GM12878 (cell line): Measurements from ENCODE around the gene OR2C3. TPM values are rescaled to one million over a fixed set of nuclear protein-coding genes. Genes with fewer than 3 reads are reported as not detected.

Experiments
- ATAC-seq: fragments of 200-7000 bp; cut with Tn5 transposase; 3 replicates; pipeline ENCODE4 v1.9.1; 2020; ENCODE audit warnings: mild to moderate bottlenecking, moderate library complexity
- BruUV-seq: library from RNA; stranded (reverse); fragments of 400-500 nt; replicated peaks from 2 replicates; lab custom pipeline; 2021; lab: Mats Ljungman, UMichigan
- CTCF ChIA-PET: fragments of 300-600 bp; sonication (Branson Sonifier 250); formaldehyde crosslinking; extraction: SDS; loops from one replicate; lab custom pipeline; 2021; ENCODE audit warnings: inconsistent platforms; lab: Yijun Ruan, JAX
- POLR2A ChIA-PET: fragments of 350-600 bp; formaldehyde crosslinking; extraction: SDS; loops from one replicate; lab custom pipeline; 2021; ENCODE audit warnings: inconsistent platforms; lab: Charles Lee
- RAD21 ChIA-PET: fragments of 300-600 bp; sonication (Branson Sonifier 250); formaldehyde crosslinking; loops from one replicate; lab custom pipeline; 2023; ENCODE audit warnings: antibody characterized with exemption; ENCODE audit not compliant: unreplicated experiment; lab: Charles Lee
- SMC1A ChIA-PET: fragments of 300-600 bp; sonication (Branson Sonifier 250); formaldehyde crosslinking; loops from one replicate; lab custom pipeline; 2023; ENCODE audit not compliant: unreplicated experiment, uncharacterized antibody; lab: Charles Lee
- DNase-seq: peaks from one replicate; pipeline ENCODE4 v3.0.0-alpha.2; 2011; ENCODE audit warnings: low read depth, low spot score
- FAIRE-seq: peaks from 3 replicates; lab custom pipeline; 2011; peaks lifted over from hg19 to GRCh38; lab: Jason Lieb, UNC
- H2AFZ ChIP-seq: 2 replicates; pipeline ENCODE4 v1.6.0; 2011; ENCODE audit warnings: low read depth, low read length, control low read depth; ENCODE audit not compliant: control insufficient read depth
- H3K27ac ChIP-seq: 2 replicates; pipeline ENCODE4 v1.5.1; 2011; ENCODE audit warnings: control low read depth; ENCODE audit not compliant: control insufficient read depth, insufficient read depth
- H3K27me3 ChIP-seq, 2 experiments: replicated peaks in 1 of 2; 2 replicates each; pipeline versions ENCODE4 v1.6.0 to v1.6.1; 2011; ENCODE audit warnings: low read length in 1 of 2; ENCODE audit not compliant: control insufficient read depth in 2 of 2, insufficient read depth in 2 of 2
- H3K36me3 ChIP-seq, 2 experiments: 2 replicates each; pipeline ENCODE4 v1.5.1; 2011; ENCODE audit warnings: low read length in 1 of 2; ENCODE audit not compliant: control insufficient read depth in 2 of 2, insufficient read depth in 2 of 2
- H3K4me1 ChIP-seq: 2 replicates; pipeline ENCODE4 v1.6.1; 2011; ENCODE audit warnings: mild to moderate bottlenecking, low read length, moderate library complexity, mixed read lengths; ENCODE audit not compliant: control insufficient read depth, insufficient read depth
- H3K4me2 ChIP-seq: 2 replicates; pipeline ENCODE4 v1.6.0; 2011; ENCODE audit warnings: control low read depth; ENCODE audit not compliant: control insufficient read depth, insufficient read depth
- H3K4me3 ChIP-seq: fragments of 200-600 bp; sonication (generic); 2 replicates; pipeline ENCODE4 v1.5.1; 2016
- H3K79me2 ChIP-seq: 2 replicates; pipeline ENCODE4 v1.6.0; 2011; ENCODE audit warnings: low read length; ENCODE audit not compliant: control insufficient read depth, insufficient read depth
- H3K9ac ChIP-seq: 2 replicates; pipeline ENCODE4 v1.8.0; 2011; ENCODE audit warnings: low read length, control low read depth, mixed read lengths; ENCODE audit not compliant: control insufficient read depth, insufficient read depth
- H3K9me3 ChIP-seq: replicated peaks from 3 replicates; pipeline ENCODE4 v1.5.1; 2011; ENCODE audit warnings: mild to moderate bottlenecking, low read length; ENCODE audit not compliant: control insufficient read depth, insufficient read depth
- H4K20me1 ChIP-seq: 2 replicates; pipeline ENCODE4 v1.6.0; 2011; ENCODE audit not compliant: control insufficient read depth, insufficient read depth
- ATF7 ChIP-seq: fragments of 450-650 bp; IDR thresholded peaks from 2 replicates; pipeline ENCODE4 v1.6.1; 2016; ENCODE audit warnings: low read depth, mild to moderate bottlenecking
- BCL11A ChIP-seq: IDR thresholded peaks from 2 replicates; pipeline ENCODE4 v1.6.1; 2011; ENCODE audit warnings: low read depth, low read length
- CBX5 ChIP-seq: sonication (generic); IDR thresholded peaks from 2 replicates; pipeline ENCODE4 v1.6.1; 2016; ENCODE audit warnings: low read depth, moderate library complexity, mild to moderate bottlenecking, inconsistent platforms
- DPF2 ChIP-seq: fragments of 450-650 bp; IDR thresholded peaks from 2 replicates; pipeline ENCODE4 v1.6.1; 2017; ENCODE audit warnings: mild to moderate bottlenecking
- EED ChIP-seq: sonication (generic); IDR thresholded peaks from 2 replicates; pipeline ENCODE4 v1.6.1; 2016; ENCODE audit warnings: antibody characterized with exemption, low read depth
- FOXM1 ChIP-seq: IDR thresholded peaks from 2 replicates; pipeline ENCODE4 v1.6.1; 2012; ENCODE audit warnings: low read depth, mild to moderate bottlenecking, inconsistent platforms, low read length, moderate library complexity
- LARP7 ChIP-seq: fragments of 450-650 bp; IDR thresholded peaks from 2 replicates; pipeline ENCODE4 v1.6.1; 2017; ENCODE audit warnings: mild to moderate bottlenecking
- MEF2A ChIP-seq: IDR thresholded peaks from 2 replicates; pipeline ENCODE4 v1.6.1; 2011; ENCODE audit warnings: low read depth, mild to moderate bottlenecking, low read length, moderate library complexity; ENCODE audit not compliant: insufficient read depth
- NR2F1 ChIP-seq: fragments of 450-650 bp; conservative IDR thresholded peaks from 2 replicates; pipeline ENCODE4 v1.6.1; 2017; ENCODE audit warnings: mild to moderate bottlenecking
- SMARCA5 ChIP-seq: fragments of 450-650 bp; IDR thresholded peaks from 2 replicates; pipeline ENCODE4 v1.6.1; 2017; ENCODE audit warnings: mild to moderate bottlenecking
- ZNF274 ChIP-seq: IDR thresholded peaks from one replicate; pipeline ENCODE4 v1.8.0; 2011; ENCODE audit not compliant: insufficient read length, insufficient read depth
- WGBS: methylation state at CpG from one replicate; pipeline ENCODE4 v1.1.6; 2016; ENCODE audit warnings: low lambda C conversion rate; ENCODE audit not compliant: insufficient replicate concordance, insufficient coverage; ENCODE audit errors: missing lambda C conversion rate; 5-methylcytosine and 5-hydroxymethylcytosine counted together
- in situ Hi-C: fragments of 300-500 bp; cut with MboI; formaldehyde crosslinking; loops from 9 replicates; pipeline ENCODE4 v1.14.3; 2018; ENCODE audit warnings: mixed read lengths
- intact Hi-C: fragments of 100-400 bp; cut with micrococcal nuclease; formaldehyde crosslinking; loops from one replicate; pipeline ENCODE4 v1.14.2; 2022; ENCODE audit not compliant: unreplicated experiment
- polyA plus RNA-seq, 11 experiments: library from polyadenylated mRNA; depleted of rRNA in 4 of 11; unstranded in 6 of 11; stranded (reverse) in 5 of 11; fragments of >200 nt; fragmentation: Nextera tagmentation in 4 of 11; fragmentation: Illumina TruSeq in 1 of 11; extraction: Ambion mirVana in 4 of 11; extraction: Trizol in 1 of 11; gene quantifications; 1 replicate in 1 of 11; 2 replicates in 10 of 11; pipeline versions ENCODE4 v1.2.1 to v1.2.3, GENCODE V29; 2011 to 2016; ENCODE audit warnings: inconsistent platforms in 2 of 11, missing spikeins in 2 of 11, low read depth in 1 of 11
- total RNA-seq, 4 experiments: library from RNA; depleted of rRNA in 3 of 4; stranded (reverse); fragments of >200 nt in 3 of 4; fragmentation: Illumina TruSeq in 1 of 4; extraction: Trizol in 1 of 4; gene quantifications; 2 replicates each; pipeline versions ENCODE4 v1.2.1 to v1.2.3, GENCODE V29; 2013 to 2021
- TF ChIP-seq, protein P1 (sequence below): fragments of 450-650 bp; IDR thresholded peaks from 2 replicates; pipeline ENCODE4 v1.6.1; 2017; ENCODE audit warnings: mild to moderate bottlenecking
- TF ChIP-seq, protein P2 (sequence below): IDR thresholded peaks from 2 replicates; pipeline ENCODE4 v1.6.1; 2012; ENCODE audit warnings: low read depth, low read length, improper control_type of control experiment

OR2C3 gene
- total and polyA plus RNA-seq, 10 of the 15 experiments (the other 5 are each of a cell fraction or from before 2014, with no cell fraction given) = not detected

DNA sequence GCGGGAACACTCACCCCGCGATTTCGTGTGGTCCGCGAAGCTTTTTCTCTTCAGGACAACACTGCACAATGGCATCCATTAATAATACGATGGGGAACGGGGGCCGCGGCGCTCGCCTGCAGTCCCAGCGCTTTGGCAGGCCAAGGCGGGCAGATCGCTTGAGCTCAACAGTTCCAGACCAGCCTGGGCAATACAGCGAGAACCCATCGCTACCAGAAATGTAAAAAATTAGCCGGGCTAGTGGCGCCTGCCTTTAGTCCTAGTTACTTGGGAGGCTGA, 17.7 kb downstream of the OR2C3 start:
- Histone ChIP-seq H3K9me3 (no peaks in the 10 kb centered on the region; the same call in 2 of the 3 replicates), H3K9ac (no peak overlapping the region), H3K36me3 (no peaks in the 10 kb centered on the region), H3K27me3 (no peaks in the 10 kb centered on the region), H3K4me1 (no peaks in the 10 kb centered on the region), H3K27ac (no peak overlapping the region), H3K4me3 (no peak overlapping the region)
- ChIA-PET RAD21 (no interaction called here), POLR2A (no interaction called here)
- no peak for DNase-seq
- 89% methylated on average over 18 of the region's 19 CpGs for WGBS
- BruUV-seq = no TSS peak
- TF ChIP-seq ATF7 (no peak), DPF2 (no peak), ZNF274 (no peak), MEF2A (no peak), EED (no peak), CBX5 (no peak), BCL11A (no peak), SMARCA5 (no peak), NR2F1 (no peak), LARP7 (no peak), FOXM1 (no peak)
- TF ChIP-seq, protein P1, sequence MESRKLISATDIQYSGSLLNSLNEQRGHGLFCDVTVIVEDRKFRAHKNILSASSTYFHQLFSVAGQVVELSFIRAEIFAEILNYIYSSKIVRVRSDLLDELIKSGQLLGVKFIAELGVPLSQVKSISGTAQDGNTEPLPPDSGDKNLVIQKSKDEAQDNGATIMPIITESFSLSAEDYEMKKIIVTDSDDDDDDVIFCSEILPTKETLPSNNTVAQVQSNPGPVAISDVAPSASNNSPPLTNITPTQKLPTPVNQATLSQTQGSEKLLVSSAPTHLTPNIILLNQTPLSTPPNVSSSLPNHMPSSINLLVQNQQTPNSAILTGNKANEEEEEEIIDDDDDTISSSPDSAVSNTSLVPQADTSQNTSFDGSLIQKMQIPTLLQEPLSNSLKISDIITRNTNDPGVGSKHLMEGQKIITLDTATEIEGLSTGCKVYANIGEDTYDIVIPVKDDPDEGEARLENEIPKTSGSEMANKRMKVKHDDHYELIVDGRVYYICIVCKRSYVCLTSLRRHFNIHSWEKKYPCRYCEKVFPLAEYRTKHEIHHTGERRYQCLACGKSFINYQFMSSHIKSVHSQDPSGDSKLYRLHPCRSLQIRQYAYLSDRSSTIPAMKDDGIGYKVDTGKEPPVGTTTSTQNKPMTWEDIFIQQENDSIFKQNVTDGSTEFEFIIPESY = no peak
- TF ChIP-seq, protein P2, sequence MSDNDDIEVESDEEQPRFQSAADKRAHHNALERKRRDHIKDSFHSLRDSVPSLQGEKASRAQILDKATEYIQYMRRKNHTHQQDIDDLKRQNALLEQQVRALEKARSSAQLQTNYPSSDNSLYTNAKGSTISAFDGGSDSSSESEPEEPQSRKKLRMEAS = no peak
- TF ChIP-seq, all 136 proteins: peak for 0
- FAIRE-seq = no peak
- H3K79me2 ChIP-seq = no peaks in the 10 kb centered on the region
- no peak overlapping the region for H3K4me2 ChIP-seq
- H4K20me1 ChIP-seq = no peaks in the 10 kb centered on the region
- H2AFZ ChIP-seq = no peak overlapping the region
- CTCF ChIA-PET = no interaction called here
- SMC1A ChIA-PET = no interaction called here
- no peak for ATAC-seq
- in situ Hi-C loops (no loop called here), intact Hi-C loops (no loop called here)
